Mucosa of descending colon (tissue), 3 donors: ENCODE results near the gene SERINC5. TPM values are rescaled to one million over a fixed set of nuclear protein-coding genes. Genes with fewer than 3 reads are reported as not detected.

Experiments used
- ATAC-seq: fragments of 200-7000 bp; cut with Tn5 transposase; one replicate; pipeline ENCODE4 v1.9.1; 2020; ENCODE audit warnings: mild to moderate bottlenecking, moderate library complexity
- DNase-seq, 3 donors: peaks; one replicate each; pipeline ENCODE4 v3.0.0-alpha.2; 2020
- H3K36me3 ChIP-seq: fragments of 200-600 bp; one replicate; pipeline ENCODE4 v1.8.0; 2021; ENCODE audit warnings: low read depth, mild to moderate bottlenecking
- H3K4me1 ChIP-seq: fragments of 200-600 bp; one replicate; pipeline ENCODE4 v1.8.0; 2021; ENCODE audit warnings: low read depth, mild to moderate bottlenecking
- H3K4me3 ChIP-seq: fragments of 200-600 bp; one replicate; pipeline ENCODE4 v1.8.0; 2021; ENCODE audit warnings: mild to moderate bottlenecking
- H3K9me3 ChIP-seq: fragments of 200-600 bp; one replicate; pipeline ENCODE4 v1.8.0; 2021; ENCODE audit warnings: mild to moderate bottlenecking
- intact Hi-C, 2 donors: fragments of 100-400 bp; cut with DNase I in 1 of 2; cut with micrococcal nuclease in 1 of 2; formaldehyde crosslinking; loops; one replicate each; pipeline versions ENCODE4 v1.11.0 to v1.11.1; 2022; cut with DNase I, micrococcal nuclease
- total RNA-seq, 3 donors: library from RNA; stranded (reverse); fragmentation: NEBNext Ultra II Directional in 2 of 3; extraction: Animal tissue kit (Norgen Biotek cat#: 25700) in 2 of 3; gene quantifications; one replicate each; pipeline versions ENCODE4 v1.2.1 to v1.2.4, GENCODE V29; 2021 to 2023
- TF ChIP-seq, protein P1 (sequence below): fragments of 200-600 bp; IDR thresholded peaks from one replicate; pipeline ENCODE4 v1.8.0; 2022; ENCODE audit warnings: antibody characterized with exemption, mild to moderate bottlenecking
- donor health status: DM: no; HTN: no; CAD: no; lungs with moderate emphysema.
- donor health status: DM: no; HTN: no; CAD: no.
- donor health status: DM: no; HTN: yes; CAD: no.

The SERINC5 gene
- total RNA-seq, 3 donors from 2014 or later = 66.6 to 153 (median 126) TPM

DNA sequence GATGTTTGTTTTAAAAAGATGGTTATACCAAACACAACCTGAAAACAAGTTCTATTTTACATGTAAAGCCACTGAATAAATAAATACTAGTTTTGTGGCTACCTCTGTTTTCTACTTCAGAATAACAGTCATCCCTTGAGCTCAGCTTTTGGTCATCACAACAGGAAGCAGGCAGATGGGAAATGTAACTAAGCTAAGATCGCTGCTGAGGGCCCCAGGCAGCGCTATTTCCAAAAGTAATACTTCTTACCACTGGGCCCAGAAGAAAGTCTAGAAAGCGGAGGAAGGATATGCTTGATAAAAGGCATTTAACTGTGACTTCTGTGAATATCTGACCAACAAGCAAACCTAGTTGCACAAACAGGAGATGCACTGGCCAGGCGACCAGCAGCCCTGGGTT, 61.4 kb downstream of the SERINC5 start:
- H3K36me3 ChIP-seq = no peaks in the 10 kb centered on the region
- intact Hi-C loops = no loop called here
- H3K4me1 ChIP-seq = peaks cover 26% of the 10 kb centered on the region
- no peaks in the 10 kb centered on the region for H3K9me3 ChIP-seq
- no peak for DNase-seq
- TF ChIP-seq, protein P1, sequence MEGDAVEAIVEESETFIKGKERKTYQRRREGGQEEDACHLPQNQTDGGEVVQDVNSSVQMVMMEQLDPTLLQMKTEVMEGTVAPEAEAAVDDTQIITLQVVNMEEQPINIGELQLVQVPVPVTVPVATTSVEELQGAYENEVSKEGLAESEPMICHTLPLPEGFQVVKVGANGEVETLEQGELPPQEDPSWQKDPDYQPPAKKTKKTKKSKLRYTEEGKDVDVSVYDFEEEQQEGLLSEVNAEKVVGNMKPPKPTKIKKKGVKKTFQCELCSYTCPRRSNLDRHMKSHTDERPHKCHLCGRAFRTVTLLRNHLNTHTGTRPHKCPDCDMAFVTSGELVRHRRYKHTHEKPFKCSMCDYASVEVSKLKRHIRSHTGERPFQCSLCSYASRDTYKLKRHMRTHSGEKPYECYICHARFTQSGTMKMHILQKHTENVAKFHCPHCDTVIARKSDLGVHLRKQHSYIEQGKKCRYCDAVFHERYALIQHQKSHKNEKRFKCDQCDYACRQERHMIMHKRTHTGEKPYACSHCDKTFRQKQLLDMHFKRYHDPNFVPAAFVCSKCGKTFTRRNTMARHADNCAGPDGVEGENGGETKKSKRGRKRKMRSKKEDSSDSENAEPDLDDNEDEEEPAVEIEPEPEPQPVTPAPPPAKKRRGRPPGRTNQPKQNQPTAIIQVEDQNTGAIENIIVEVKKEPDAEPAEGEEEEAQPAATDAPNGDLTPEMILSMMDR = no peak
- no peak overlapping the region for H3K4me3 ChIP-seq
- ATAC-seq = no peak

DNA sequence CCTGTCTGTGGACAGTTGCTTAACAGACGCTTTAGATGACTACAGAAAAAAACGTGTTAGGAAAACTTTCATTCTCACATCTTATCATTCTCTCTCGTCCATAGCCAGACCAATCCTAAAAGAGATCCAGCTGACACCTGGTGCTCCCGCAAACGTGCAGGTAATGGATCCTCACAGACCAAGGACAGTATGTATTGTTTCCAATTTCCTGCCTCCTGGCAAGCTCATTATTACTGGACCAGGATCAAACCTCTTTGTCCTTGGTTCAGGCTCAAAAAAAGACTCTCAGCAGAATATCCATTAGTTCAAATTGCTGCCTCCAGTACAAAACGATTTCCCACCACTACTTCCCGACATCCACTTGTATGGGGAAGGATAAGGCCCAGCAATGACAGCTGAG, 62.4 kb downstream of the SERINC5 start:
- no peak for DNase-seq

DNA sequence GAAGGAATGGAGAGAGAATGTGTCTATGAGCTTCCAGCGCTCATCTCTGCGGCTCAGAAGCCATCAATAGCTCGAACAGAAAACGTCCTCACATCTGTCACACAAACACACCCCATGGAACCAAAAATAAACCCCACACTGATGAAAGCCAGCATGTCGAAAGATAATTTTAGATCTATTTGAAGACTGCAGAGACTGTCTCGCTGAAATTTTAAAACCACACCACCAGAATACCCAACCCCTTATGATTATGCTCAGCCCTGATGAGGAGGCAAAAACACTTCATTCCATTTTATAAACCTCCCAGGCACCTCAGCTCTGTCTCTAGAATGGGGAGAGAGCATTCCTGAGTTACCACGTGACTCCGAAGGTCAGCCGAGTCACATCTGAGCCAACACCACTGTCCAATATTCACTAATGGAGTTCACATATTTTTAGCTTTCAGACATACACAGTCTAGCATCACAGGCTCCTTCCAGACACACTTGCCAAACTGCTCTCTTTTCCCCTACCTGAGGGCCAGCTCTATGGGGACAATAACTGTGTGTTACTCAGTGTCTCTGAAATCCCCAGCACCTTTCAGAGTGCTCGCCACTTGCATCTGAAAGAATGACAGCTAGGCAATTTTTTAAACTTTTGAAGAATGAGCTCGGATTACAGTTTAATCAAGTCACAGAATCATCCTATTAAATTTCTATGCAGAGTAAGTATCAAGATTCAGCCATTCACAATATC, 63.2 kb downstream of the SERINC5 start:
- Histone ChIP-seq H3K9me3 (no peaks in the 10 kb centered on the region), H3K4me3 (no peak overlapping the region), H3K36me3 (no peaks in the 10 kb centered on the region), H3K4me1 (peaks cover 32% of the 10 kb centered on the region)
- intact Hi-C loops = no loop called here
- ATAC-seq = peak; percentile 10
- TF ChIP-seq, protein P1 = no peak
- no peak for DNase-seq

More for the DNA sequence above, 62.4 kb downstream of the SERINC5 start:
- H3K4me3 ChIP-seq = no peak overlapping the region
- ATAC-seq = no peak
- intact Hi-C loops = no loop called here
- H3K9me3 ChIP-seq = no peaks in the 10 kb centered on the region
- no peaks in the 10 kb centered on the region for H3K36me3 ChIP-seq
- TF ChIP-seq, protein P1 = no peak
- peaks cover 26% of the 10 kb centered on the region for H3K4me1 ChIP-seq

DNA sequence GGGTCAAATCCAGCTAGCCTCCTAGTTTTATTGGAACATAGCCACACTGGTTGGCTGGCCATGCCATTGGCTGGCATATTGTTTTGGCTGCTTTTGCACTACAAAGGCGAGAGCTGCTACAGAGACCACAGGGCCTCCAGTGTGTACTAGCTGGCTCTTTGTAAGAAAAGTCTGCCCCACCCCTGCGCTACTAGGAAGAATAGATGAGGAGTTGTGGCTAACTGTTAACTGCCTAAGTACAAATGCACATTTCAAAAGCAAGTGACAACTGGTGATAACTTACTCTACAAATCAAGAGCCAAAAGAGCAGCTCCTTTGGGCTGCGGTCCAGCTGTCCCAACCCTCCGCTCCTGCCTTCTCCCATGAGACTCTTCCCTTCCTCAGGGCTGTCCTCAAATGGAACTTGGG, 63.9 kb downstream of the SERINC5 start:
- no peaks in the 10 kb centered on the region for H3K36me3 ChIP-seq
- H3K9me3 ChIP-seq = no peaks in the 10 kb centered on the region
- H3K4me1 ChIP-seq = peaks cover 38% of the 10 kb centered on the region
- H3K4me3 ChIP-seq = no peak overlapping the region
- intact Hi-C loops = no loop called here
- TF ChIP-seq, protein P1 = no peak
- ATAC-seq (peak; percentile 70), DNase-seq (peak in 1 of 3 donors; percentile 32)

DNA sequence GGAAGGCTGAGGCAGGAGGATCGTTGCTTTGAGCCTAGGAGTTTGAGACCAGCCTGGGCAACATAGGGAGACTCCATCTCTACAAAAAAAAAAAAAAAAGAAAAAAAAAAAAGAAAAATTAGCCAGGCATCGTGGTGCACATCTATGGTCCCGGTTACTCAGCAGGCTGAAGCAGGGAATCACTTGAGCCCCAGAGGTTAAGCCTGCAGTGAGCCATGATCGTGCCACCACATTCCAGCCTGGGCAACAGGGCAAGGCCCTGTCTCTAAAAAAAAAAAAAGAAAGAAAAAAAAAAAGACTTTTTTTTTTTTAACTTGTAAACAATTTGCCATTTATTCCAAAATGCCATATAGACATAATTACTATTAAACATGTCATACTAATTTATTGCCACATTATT, 64.5 kb downstream of the SERINC5 start:
- H3K9me3 ChIP-seq = no peaks in the 10 kb centered on the region
- intact Hi-C loops = no loop called here
- peaks cover 44% of the 10 kb centered on the region for H3K4me1 ChIP-seq

More for the DNA sequence above, 64.5 kb downstream of the SERINC5 start:
- ATAC-seq = no peak
- Histone ChIP-seq H3K36me3 (no peaks in the 10 kb centered on the region), H3K4me3 (no peak overlapping the region)
- TF ChIP-seq, protein P1 = no peak
- no peak for DNase-seq
